GM18873 (cell line): Measurements from ENCODE around the gene SAMD4A.
"Not testable (repeated sequence)": the region's sequence is repeated elsewhere in the genome, so short reads cannot be mapped to it uniquely, and the experiment has no call there.

Experiments
- ATAC-seq: cut with Tn5 transposase; IDR thresholded peaks from one replicate; pipeline ENCODE4 v1.9.1; 2021; ENCODE audit warnings: mild to moderate bottlenecking, moderate library complexity, moderate number of reproducible peaks; ENCODE audit not compliant: unreplicated experiment, low FRiP score

SAMD4A gene

GRCh38 chr14:54752611-54753010 lies 185.7 kb downstream of the SAMD4A start:
- not testable (repeated sequence) for ATAC-seq

GRCh38 chr14:54753396-54753795 lies 186.5 kb downstream of the SAMD4A start:
- ATAC-seq, result not testable (repeated sequence)

GRCh38 chr14:54754116-54754622 lies 187.2 kb downstream of the SAMD4A start:
- no peak for ATAC-seq

- no peak for ATAC-seq
Measured at GRCh38 chr14:54754623-54755386, 187.9 kb downstream of the SAMD4A start.

- no peak for ATAC-seq
Measured at GRCh38 chr14:54756656-54757392, 189.9 kb downstream of the SAMD4A start.

GRCh38 chr14:54758041-54758440 lies 191.1 kb downstream of the SAMD4A start:
- no peak for ATAC-seq

- ATAC-seq, result no peak
Measured at GRCh38 chr14:54759982-54760585, 193.2 kb downstream of the SAMD4A start.

GRCh38 chr14:54760866-54761575 lies 194.1 kb downstream of the SAMD4A start:
- ATAC-seq, result no peak

- no peak for ATAC-seq
Measured at GRCh38 chr14:54761835-54762234, 194.9 kb downstream of the SAMD4A start.

- no peak for ATAC-seq
Measured at GRCh38 chr14:54762296-54762695, 195.4 kb downstream of the SAMD4A start.

- no peak for ATAC-seq
Measured at GRCh38 chr14:54763761-54764160, 196.8 kb downstream of the SAMD4A start.

- ATAC-seq, result no peak
Measured at GRCh38 chr14:54766276-54767138, 199.6 kb downstream of the SAMD4A start.

GRCh38 chr14:54767139-54767431 lies 200.2 kb downstream of the SAMD4A start:
- no peak for ATAC-seq

- no peak for ATAC-seq
Measured at GRCh38 chr14:54767450-54767849, 200.5 kb downstream of the SAMD4A start.

GRCh38 chr14:54768501-54769129 lies 201.7 kb downstream of the SAMD4A start:
- no peak for ATAC-seq

- no peak for ATAC-seq
Measured at GRCh38 chr14:54769951-54770863, 203.3 kb downstream of the SAMD4A start.

- ATAC-seq, result no peak
Measured at GRCh38 chr14:54771411-54772027, 204.6 kb downstream of the SAMD4A start.

- no peak for ATAC-seq
Measured at GRCh38 chr14:54772451-54772881, 205.5 kb downstream of the SAMD4A start.
